HG02884 (cell line): ENCODE measurements around the gene PRPSAP2.
"Not testable (repeated sequence)": the region's sequence is repeated elsewhere in the genome, so short reads cannot be mapped to it uniquely, and the experiment has no call there.

Experiments
- ATAC-seq: cut with Tn5 transposase; IDR thresholded peaks from one replicate; pipeline ENCODE4 v1.9.1; 2021; ENCODE audit warnings: mild to moderate bottlenecking, moderate library complexity; ENCODE audit not compliant: unreplicated experiment

PRPSAP2 gene

GRCh38 chr17:18888766-18889290, 30.9 kb downstream of the PRPSAP2 start:
- no peak for ATAC-seq

- no peak for ATAC-seq
These were observed 31.7 kb downstream of the PRPSAP2 start for GRCh38 chr17:18889658-18890057.

- no peak for ATAC-seq
These were observed 33.6 kb downstream of the PRPSAP2 start for GRCh38 chr17:18891541-18891940.

- ATAC-seq: no peak
These were observed 38.2 kb downstream of the PRPSAP2 start for GRCh38 chr17:18896146-18896545.

- no peak for ATAC-seq
These were observed 39.0 kb downstream of the PRPSAP2 start for GRCh38 chr17:18896947-18897346.

GRCh38 chr17:18904482-18904881, 46.6 kb downstream of the PRPSAP2 start:
- no peak for ATAC-seq

- ATAC-seq: no peak
These were observed 47.3 kb downstream of the PRPSAP2 start for GRCh38 chr17:18905226-18905625.

GRCh38 chr17:18910326-18910725, 52.4 kb downstream of the PRPSAP2 start:
- ATAC-seq: no peak

GRCh38 chr17:18910881-18911280, 53.0 kb downstream of the PRPSAP2 start:
- no peak for ATAC-seq

- no peak for ATAC-seq
These were observed 59.0 kb downstream of the PRPSAP2 start for GRCh38 chr17:18916816-18917500.

GRCh38 chr17:18917506-18918032, 59.6 kb downstream of the PRPSAP2 start:
- ATAC-seq: no peak

- ATAC-seq: no peak
These were observed 62.0 kb downstream of the PRPSAP2 start for GRCh38 chr17:18919963-18920362.

- ATAC-seq: no peak
These were observed 63.0 kb downstream of the PRPSAP2 start for GRCh38 chr17:18920911-18921441.

- no peak for ATAC-seq
These were observed 63.6 kb downstream of the PRPSAP2 start for GRCh38 chr17:18921485-18921884.

- ATAC-seq: peak; percentile 69
These were observed 64.1 kb downstream of the PRPSAP2 start for GRCh38 chr17:18921912-18922451.

GRCh38 chr17:18922596-18922995, 64.7 kb downstream of the PRPSAP2 start:
- not testable (repeated sequence) for ATAC-seq

GRCh38 chr17:18925187-18925586, 67.3 kb downstream of the PRPSAP2 start:
- ATAC-seq: no peak

GRCh38 chr17:18928628-18929125, 70.7 kb downstream of the PRPSAP2 start:
- ATAC-seq: no peak

GRCh38 chr17:18932360-18933055, 74.6 kb downstream of the PRPSAP2 start:
- ATAC-seq: no peak

GRCh38 chr17:18933102-18934058, 75.4 kb downstream of the PRPSAP2 start:
- ATAC-seq: no peak
